Stimulated activated CD4-positive, alpha-beta T cell treated with anti-CD3 and anti-CD28 coated beads, Interleukin-4, amount 100 ng/mL, for 1 hour (primary cell): ENCODE results near the gene PCCA.

Source experiments
- DNase-seq: peaks from one replicate; pipeline ENCODE4 v3.0.0-alpha.2; 2020

The PCCA gene

GRCh38 chr13:100530671-100531213 is 441.8 kb downstream of the PCCA start:
- DNase-seq = no peak

- no peak for DNase-seq
These were observed 443.3 kb downstream of the PCCA start for GRCh38 chr13:100532090-100532766.

- no peak for DNase-seq
These were observed 444.0 kb downstream of the PCCA start for GRCh38 chr13:100532836-100533435.

GRCh38 chr13:100533588-100534041 is 444.7 kb downstream of the PCCA start:
- DNase-seq = no peak

GRCh38 chr13:100534147-100534843 is 445.4 kb downstream of the PCCA start:
- DNase-seq = no peak

GRCh38 chr13:100534911-100535310 is 446.0 kb downstream of the PCCA start:
- DNase-seq = no peak

- no peak for DNase-seq
These were observed 446.7 kb downstream of the PCCA start for GRCh38 chr13:100535426-100536135.

- DNase-seq = no peak
These were observed 447.8 kb downstream of the PCCA start for GRCh38 chr13:100536643-100537180.

- no peak for DNase-seq
These were observed 448.6 kb downstream of the PCCA start for GRCh38 chr13:100537486-100537885.

- DNase-seq = no peak
These were observed 449.1 kb downstream of the PCCA start for GRCh38 chr13:100537951-100538462.

- no peak for DNase-seq
These were observed 451.7 kb downstream of the PCCA start for GRCh38 chr13:100540621-100541020.

GRCh38 chr13:100541897-100542825 is 453.3 kb downstream of the PCCA start:
- DNase-seq = no peak

GRCh38 chr13:100542826-100543156 is 453.9 kb downstream of the PCCA start:
- DNase-seq = no peak

GRCh38 chr13:100543872-100544602 is 455.1 kb downstream of the PCCA start:
- DNase-seq = no peak

GRCh38 chr13:100544866-100545683 is 456.2 kb downstream of the PCCA start:
- no peak for DNase-seq

- no peak for DNase-seq
These were observed 456.8 kb downstream of the PCCA start for GRCh38 chr13:100545684-100546061.

- DNase-seq = no peak
These were observed 458.0 kb downstream of the PCCA start for GRCh38 chr13:100546713-100547405.

GRCh38 chr13:100547791-100548201 is 458.9 kb downstream of the PCCA start:
- DNase-seq = no peak

- no peak for DNase-seq
These were observed 460.4 kb downstream of the PCCA start for GRCh38 chr13:100549316-100549715.
